ENCODE results near the gene ARRB1.

DNA sequence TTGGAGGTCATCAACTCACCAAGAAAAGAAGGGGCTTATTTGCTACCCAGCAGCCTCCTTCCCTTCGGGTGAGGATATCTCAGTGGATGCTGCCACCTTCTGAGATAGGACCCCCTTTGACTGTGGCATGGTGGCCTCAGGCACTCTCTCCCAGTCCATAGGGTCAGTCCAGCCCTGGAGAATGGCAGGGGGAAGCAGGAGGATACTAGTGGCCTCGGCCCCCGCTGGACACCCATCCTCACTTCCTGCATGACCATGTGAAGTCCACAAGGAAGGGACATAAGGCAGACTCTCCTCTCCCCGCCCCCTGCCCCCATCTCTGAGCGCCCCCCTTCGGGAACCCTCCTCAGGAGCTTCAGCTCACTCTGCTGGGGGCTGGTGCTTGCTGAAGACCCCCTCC is 86.5 kb downstream of the ARRB1 start:
- no peak for TF ChIP-seq GATA2 (IDR thresholded peaks at IDR 0.05; ENCODE audit: low read depth, low read length)
- no peak for TF ChIP-seq GATA3 (IDR thresholded peaks at IDR 0.05; ENCODE audit: low read depth, low read length)

Data from SH-SY5Y (cell line).